ENCODE data around the gene CSGALNACT2.
"Not testable (repeated sequence)": the region's sequence is repeated elsewhere in the genome, so short reads cannot be mapped to it uniquely, and the experiment has no call there.

The CSGALNACT2 gene

DNA sequence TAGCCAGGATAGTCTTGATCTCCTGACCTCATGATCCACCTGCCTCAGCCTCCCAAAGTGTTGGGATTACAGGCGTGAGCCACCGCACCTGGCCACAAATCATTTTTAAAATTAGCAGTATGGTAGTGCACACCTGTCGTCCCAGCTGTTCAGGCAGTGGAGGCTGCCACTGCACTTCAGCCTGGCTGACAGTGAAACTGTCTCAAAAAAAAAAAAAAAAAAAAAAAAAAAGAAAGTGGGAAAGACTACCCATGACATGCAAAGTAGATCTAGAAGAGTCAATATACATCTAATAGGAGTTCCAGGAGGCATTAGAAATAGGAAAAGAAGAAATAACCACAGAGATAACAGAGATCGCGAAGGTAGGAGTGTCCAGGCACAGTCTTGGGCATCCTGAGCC is 3.2 kb downstream of the CSGALNACT2 start:
- no peak for TF ChIP-seq JUND (IDR thresholded peaks at IDR 0.05; ENCODE audit: low read depth)
- in situ Hi-C loops (cut with HindIII; ENCODE audit: low pct_unique_long_range_greater_than_20kb, low sequenced_read_pairs) = no loop called here
- no peak for DNase-seq (ENCODE audit: low read depth in 1 of 2, low spot score in 1 of 2)

DNA sequence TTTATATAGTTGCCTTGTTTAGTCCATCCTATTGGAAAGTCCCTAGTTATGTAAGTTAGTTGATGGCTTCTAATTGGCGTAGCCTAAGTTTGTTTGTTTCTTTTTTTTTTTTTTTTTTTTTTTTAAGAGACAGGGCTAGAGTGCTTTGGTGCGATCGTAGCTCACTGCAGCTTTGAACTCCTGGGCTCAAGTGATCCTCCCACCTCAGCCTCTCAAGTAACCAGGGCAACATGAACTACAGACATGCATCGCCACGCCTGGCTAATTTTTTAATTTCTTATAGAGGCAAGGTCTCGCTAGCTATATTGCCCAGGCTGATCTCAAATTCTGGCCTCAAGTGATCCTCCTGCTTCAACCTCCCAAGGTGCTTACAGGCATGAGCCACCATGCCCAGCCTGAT is 7.1 kb downstream of the CSGALNACT2 start:
- no peak for TF ChIP-seq JUND (IDR thresholded peaks at IDR 0.05; ENCODE audit: low read depth)
- no peak for DNase-seq (ENCODE audit: low read depth in 1 of 2, low spot score in 1 of 2)
- in situ Hi-C loops (cut with HindIII; ENCODE audit: low pct_unique_long_range_greater_than_20kb, low sequenced_read_pairs) = no loop called here

DNA sequence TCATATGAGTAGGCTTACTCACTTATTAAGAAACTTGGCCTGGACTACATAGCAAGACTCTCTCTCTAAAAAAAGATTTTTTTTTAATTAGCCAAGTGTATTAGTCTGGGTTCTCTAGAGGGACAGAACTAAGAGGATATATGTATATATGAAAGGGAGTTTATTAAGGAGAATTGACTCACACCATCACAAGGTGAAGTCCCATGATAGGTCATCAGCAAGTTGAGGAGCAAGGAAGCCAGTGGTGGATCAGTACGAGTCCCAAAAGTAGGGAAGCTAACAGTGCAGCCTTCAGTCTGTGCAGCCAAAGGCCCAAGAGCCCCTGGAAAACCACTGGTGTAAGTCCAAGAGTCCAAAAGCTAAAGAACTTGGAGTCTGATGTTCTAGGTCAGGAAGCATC is 7.7 kb downstream of the CSGALNACT2 start:
- in situ Hi-C loops (cut with HindIII; ENCODE audit: low pct_unique_long_range_greater_than_20kb, low sequenced_read_pairs); DNase-seq (ENCODE audit: low read depth in 1 of 2, low spot score in 1 of 2): not testable (repeated sequence)

DNA sequence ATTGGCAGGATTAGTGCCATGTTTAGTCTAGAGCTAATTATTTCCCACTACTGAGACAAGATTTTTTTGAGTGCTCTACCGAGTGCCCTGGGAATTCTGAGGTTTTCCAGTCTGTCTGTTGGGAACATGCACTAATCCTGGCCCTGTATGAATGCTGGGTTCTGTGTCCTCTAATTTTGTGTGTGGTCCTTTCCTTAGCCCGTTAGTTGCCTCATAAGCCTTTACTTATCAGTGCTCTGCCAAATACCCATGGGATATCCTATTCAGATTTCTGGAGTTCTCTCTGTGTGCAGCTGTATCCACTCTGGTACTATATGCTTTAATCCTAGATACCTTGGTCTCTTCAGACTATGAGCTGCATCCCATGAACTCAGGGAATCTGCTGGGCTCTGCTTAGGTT is 13.1 kb downstream of the CSGALNACT2 start:
- no peak for TF ChIP-seq JUND (IDR thresholded peaks at IDR 0.05; ENCODE audit: low read depth)
- DNase-seq (ENCODE audit: low read depth in 1 of 2, low spot score in 1 of 2) = no peak
- in situ Hi-C loops (cut with HindIII; ENCODE audit: low pct_unique_long_range_greater_than_20kb, low sequenced_read_pairs) = no loop called here

DNA sequence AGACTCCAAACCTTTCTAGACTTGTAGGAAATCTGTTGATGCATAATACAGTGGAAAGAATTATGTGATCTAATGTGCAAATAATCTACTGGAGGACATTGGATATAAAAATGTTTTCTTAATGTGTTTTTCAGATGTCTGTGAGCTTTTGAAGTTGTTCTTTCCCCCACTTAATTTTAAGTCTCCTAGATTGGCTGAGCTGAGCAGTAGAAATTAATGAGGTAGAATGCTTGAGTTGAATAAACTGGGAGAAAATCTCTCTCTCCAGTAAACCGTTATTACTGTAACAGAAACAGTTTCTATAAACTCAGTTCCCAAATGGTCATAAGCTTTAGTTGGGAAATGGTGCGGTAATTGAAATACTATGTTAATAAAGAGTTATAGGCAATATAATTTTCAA is 15.7 kb downstream of the CSGALNACT2 start:
- DNase-seq (ENCODE audit: low read depth in 1 of 2, low spot score in 1 of 2) = no peak
- TF ChIP-seq JUND (IDR thresholded peaks at IDR 0.05; ENCODE audit: low read depth) = no peak
- in situ Hi-C loops (cut with HindIII; ENCODE audit: low pct_unique_long_range_greater_than_20kb, low sequenced_read_pairs) = no loop called here

DNA sequence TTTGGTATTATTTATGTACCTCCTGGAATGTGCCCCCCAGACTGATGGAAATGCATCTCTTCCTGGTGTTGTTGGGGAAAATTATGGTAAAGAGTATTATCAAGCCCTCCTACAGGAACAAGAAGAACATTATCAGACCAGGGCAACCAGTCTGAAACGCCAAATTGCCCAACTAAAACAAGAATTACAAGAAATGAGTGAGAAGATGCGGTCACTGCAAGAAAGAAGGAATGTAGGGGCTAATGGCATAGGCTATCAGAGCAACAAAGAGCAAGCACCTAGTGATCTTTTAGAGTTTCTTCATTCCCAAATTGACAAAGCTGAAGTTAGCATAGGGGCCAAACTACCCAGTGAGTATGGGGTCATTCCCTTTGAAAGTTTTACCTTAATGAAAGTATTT is 17.0 kb downstream of the CSGALNACT2 start:
- in situ Hi-C loops (cut with HindIII; ENCODE audit: low pct_unique_long_range_greater_than_20kb, low sequenced_read_pairs) = no loop called here
- no peak for TF ChIP-seq JUND (IDR thresholded peaks at IDR 0.05; ENCODE audit: low read depth)
- DNase-seq (ENCODE audit: low read depth in 1 of 2, low spot score in 1 of 2) = no peak

DNA sequence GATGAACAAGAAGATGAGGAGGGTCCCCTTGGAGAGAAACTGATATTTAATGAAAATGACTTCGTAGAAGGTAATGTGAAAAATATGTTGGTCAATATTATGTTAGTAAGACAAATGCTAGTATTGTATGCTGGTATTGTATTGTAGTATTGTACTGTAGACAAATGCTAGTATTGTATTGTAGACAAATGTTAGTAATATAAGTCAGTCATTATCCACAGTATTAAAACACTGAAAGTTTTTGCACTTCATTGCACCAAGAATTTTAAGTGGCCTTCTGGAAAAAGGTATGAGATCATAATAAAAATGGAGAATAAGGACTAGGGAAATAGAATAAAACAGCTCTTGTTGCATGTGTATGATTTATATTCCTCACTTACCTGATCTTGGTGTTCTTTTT is 17.5 kb downstream of the CSGALNACT2 start:
- TF ChIP-seq JUND (IDR thresholded peaks at IDR 0.05; ENCODE audit: low read depth) = no peak
- in situ Hi-C loops (cut with HindIII; ENCODE audit: low pct_unique_long_range_greater_than_20kb, low sequenced_read_pairs) = no loop called here
- no peak for DNase-seq (ENCODE audit: low read depth in 1 of 2, low spot score in 1 of 2)

DNA sequence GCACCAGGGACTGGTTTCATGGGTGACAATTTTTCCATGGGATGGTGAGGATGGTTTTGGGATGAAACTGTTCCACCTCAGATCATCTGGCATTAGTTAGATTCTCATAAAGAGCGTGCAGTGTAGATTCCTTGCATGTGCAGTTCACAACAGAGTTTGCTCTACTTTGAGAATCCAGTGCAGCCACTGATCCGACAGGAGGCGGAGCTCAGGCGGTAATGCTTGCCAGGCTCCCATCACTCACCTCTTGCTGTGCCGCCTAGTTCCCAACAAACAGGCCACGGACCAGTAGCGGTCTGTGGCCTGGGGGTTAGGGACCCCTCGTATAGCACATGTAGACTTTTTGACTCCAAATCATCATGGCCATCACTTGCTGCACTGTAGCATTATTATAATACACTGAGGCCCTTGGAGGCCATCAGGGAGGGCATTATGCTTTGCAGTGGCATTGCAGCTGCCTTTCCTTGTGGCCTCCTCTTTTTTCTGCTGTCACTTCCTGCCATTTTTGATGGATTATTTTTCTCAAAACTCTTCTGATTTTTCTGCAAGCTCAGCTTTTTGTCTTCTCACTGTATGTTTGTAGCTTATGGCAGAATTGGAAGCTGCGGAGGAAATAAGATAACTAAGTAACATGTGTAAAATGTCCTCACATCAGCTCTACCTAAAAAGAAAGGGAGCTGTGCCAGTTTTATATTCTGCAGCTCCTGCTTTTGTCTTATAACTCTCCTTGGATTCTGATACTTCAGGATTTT is 18.5 kb downstream of the CSGALNACT2 start:
- no peak for DNase-seq (ENCODE audit: low read depth in 1 of 2, low spot score in 1 of 2)
- TF ChIP-seq JUND (IDR thresholded peaks at IDR 0.05; ENCODE audit: low read depth) = no peak
- in situ Hi-C loops (cut with HindIII; ENCODE audit: low pct_unique_long_range_greater_than_20kb, low sequenced_read_pairs) = no loop called here

DNA sequence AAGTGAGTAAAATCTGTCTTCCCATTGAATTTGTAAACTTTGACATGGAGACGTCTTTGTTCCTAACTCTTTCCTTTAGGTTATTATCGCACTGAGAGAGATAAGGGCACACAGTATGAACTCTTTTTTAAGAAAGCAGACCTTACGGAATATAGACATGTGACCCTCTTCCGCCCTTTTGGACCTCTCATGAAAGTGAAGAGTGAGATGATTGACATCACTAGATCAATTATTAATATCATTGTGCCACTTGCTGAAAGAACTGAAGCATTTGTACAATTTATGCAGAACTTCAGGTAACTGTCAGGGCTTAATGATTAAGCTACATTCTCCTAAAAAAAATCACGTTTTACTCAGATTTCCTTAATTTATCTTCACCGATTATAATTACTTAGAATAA is 20.4 kb downstream of the CSGALNACT2 start:
- DNase-seq (ENCODE audit: low read depth in 1 of 2, low spot score in 1 of 2) = no peak
- TF ChIP-seq JUND (IDR thresholded peaks at IDR 0.05; ENCODE audit: low read depth) = no peak
- in situ Hi-C loops (cut with HindIII; ENCODE audit: low pct_unique_long_range_greater_than_20kb, low sequenced_read_pairs) = no loop called here

DNA sequence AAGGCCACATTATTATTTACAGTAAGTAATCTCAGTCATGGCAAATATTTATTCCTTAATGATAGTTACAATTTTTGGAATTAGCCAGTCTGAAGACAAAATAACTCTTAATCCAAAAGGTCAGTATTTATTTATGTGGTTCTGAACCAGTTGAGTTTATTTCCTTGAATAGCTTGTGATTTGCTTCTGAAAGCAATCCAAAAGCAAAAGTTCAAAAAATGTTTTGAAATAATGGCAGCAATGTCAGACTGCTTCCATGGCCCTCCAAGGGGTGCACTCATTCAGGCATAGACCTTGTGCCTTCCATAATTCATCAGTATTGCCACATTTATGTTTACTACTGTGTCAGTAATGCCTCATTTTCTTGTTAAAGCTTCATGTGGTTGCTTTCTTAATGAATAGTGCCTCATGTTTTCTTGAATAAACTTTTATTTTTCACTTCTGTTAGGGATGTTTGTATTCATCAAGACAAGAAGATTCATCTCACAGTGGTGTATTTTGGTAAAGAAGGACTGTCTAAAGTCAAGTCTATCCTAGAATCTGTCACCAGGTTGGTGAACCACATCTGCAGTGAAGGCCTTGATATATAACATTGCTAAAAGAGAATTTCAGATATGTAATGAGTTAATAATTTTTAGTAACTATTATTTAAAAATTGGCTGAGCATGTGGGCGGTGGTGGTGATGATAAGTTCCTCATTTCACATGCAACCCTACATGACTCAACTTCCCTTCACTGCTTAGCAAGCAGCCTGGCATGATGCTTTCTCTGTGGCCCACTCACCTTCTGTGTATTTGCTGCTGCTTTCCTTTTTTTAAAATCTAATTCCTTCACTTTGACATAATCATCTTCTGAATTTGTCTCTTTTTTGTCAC is 22.0 kb downstream of the CSGALNACT2 start:
- in situ Hi-C loops (cut with HindIII; ENCODE audit: low pct_unique_long_range_greater_than_20kb, low sequenced_read_pairs) = no loop called here
- no peak for DNase-seq (ENCODE audit: low read depth in 1 of 2, low spot score in 1 of 2)
- TF ChIP-seq JUND (IDR thresholded peaks at IDR 0.05; ENCODE audit: low read depth) = no peak

DNA sequence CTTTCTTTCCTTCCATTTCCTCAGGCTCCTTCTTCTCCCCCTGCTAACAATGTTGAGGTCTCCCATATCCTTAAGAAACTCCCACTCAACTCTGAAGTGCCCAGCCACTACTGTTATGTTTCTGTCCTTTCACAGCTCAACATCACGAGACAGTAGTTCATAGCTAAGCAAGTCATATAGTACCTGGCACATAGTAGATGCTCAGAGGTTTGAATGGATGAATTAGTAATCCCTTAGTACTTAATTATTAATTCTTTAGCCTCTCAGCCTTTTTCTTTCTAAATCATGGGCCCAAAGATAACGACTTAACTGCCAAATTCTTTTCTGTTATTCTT is 22.6 kb downstream of the CSGALNACT2 start:
- no peak for DNase-seq (ENCODE audit: low read depth in 1 of 2, low spot score in 1 of 2)
- TF ChIP-seq JUND (IDR thresholded peaks at IDR 0.05; ENCODE audit: low read depth) = no peak
- in situ Hi-C loops (cut with HindIII; ENCODE audit: low pct_unique_long_range_greater_than_20kb, low sequenced_read_pairs) = no loop called here

DNA sequence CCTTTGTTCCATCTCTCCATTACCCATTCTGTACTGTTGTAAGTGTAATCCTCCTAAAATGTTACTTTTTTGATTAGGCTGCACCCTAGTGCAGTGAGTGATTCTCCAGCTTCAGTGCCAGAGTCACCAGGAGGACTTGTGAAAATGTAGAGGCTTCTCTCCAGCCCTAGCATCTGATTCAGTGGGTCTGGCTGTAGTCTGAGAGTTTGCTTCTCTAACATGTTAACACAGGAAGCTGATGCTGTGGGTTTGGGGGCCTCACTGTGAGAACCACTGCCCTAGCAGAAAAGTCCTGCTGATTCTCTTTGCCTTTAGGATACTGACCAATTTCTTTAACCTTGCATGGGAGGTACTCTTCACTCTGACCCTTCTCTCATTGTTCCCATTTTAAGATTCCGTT is 24.4 kb downstream of the CSGALNACT2 start:
- in situ Hi-C loops (cut with HindIII; ENCODE audit: low pct_unique_long_range_greater_than_20kb, low sequenced_read_pairs) = no loop called here
- no peak for DNase-seq (ENCODE audit: low read depth in 1 of 2, low spot score in 1 of 2)
- TF ChIP-seq JUND (IDR thresholded peaks at IDR 0.05; ENCODE audit: low read depth) = no peak

DNA sequence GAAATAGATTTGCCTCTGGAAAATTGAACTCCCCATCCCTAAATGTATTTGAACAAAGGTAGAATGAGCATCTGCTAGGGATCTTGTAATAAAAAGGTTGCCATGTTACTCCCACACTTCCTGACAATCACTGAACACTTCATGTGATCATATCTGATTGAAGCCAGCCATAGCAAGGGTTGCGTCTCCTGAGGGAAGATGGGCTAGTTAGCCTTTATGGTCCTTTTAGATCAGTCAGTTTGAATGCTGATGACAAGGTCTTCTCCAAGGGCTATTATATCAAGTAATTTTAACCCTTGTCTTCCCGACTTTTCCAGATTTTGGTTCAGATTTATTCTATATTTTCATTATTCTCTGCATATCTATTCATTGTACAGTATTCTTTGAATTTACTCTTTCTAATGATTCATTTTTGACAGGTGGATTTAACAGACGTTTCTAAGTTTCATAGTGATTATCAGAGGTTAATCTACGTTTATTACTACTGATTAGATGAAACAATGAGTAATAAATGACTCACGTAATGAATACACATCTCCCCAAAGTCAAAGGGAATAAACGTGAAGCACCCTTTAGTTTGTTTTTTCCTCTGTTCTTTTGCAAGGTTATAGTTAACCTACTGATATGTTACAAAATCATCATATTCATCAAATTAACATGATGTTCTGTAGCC is 28.1 kb downstream of the CSGALNACT2 start:
- no peak for DNase-seq (ENCODE audit: low read depth in 1 of 2, low spot score in 1 of 2)
- in situ Hi-C loops (cut with HindIII; ENCODE audit: low pct_unique_long_range_greater_than_20kb, low sequenced_read_pairs) = no loop called here
- TF ChIP-seq JUND (IDR thresholded peaks at IDR 0.05; ENCODE audit: low read depth) = no peak
